Measurements from ENCODE around the gene L1TD1.
"Not testable (repeated sequence)": the region's sequence is repeated elsewhere in the genome, so short reads cannot be mapped to it uniquely, and the experiment has no call there.

L1TD1 gene, protein sequence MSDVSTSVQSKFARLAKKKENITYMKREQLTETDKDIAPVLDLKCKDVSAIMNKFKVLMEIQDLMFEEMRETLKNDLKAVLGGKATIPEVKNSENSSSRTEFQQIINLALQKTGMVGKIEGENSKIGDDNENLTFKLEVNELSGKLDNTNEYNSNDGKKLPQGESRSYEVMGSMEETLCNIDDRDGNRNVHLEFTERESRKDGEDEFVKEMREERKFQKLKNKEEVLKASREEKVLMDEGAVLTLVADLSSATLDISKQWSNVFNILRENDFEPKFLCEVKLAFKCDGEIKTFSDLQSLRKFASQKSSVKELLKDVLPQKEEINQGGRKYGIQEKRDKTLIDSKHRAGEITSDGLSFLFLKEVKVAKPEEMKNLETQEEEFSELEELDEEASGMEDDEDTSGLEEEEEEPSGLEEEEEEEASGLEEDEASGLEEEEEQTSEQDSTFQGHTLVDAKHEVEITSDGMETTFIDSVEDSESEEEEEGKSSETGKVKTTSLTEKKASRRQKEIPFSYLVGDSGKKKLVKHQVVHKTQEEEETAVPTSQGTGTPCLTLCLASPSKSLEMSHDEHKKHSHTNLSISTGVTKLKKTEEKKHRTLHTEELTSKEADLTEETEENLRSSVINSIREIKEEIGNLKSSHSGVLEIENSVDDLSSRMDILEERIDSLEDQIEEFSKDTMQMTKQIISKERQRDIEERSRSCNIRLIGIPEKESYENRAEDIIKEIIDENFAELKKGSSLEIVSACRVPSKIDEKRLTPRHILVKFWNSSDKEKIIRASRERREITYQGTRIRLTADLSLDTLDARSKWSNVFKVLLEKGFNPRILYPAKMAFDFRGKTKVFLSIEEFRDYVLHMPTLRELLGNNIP

DNA sequence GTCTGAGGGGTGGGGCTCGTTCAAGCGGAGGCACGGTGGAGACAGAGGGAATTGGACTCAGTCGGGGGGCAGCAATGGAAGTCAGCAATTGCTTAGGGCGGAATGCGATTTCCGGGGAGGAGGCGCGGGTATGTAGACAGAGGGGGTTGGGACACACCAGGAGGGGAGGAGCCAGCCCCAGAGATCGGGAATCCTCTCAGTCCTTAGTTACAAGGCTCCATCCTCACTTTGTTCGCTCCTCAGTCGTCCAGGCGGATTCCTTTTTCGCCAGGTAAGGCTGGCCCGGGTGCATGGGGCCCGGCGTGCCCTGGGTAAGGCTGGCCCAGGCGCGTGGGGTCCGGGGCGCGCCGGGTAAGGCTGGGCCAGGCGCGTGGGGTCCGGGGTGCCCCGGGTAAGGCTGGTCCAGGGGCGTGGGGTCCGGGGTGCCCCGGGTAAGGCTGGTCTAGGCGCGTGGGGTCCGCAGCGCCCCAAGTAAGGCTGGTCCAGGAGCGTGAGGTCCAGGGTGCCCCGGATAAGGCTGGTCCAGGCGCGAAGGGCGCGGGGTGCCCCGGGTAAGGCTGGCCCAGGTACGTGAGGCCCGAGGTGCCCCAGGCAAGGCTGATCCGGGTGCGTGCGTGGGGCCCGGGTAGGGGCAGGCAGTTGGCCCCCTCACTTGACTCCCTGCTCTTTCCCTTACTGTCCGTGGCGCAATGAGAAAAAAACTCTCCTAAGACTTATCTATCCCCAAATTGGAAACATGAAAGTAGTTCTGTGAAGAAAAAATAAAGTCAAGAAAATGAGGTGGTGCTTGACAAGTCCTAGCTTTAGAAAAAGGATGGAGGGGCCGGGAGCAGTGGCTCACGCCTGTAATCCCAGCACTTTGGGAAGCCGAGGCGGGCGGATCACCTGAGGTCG, at the start of gene L1TD1:
TSS of gene L1TD1 (plus strand) at position 199 of the 894 bp plus-strand sequence. CDS start 11,780 bp downstream, outside the sequence.
- DNase-seq, result no peak

DNA sequence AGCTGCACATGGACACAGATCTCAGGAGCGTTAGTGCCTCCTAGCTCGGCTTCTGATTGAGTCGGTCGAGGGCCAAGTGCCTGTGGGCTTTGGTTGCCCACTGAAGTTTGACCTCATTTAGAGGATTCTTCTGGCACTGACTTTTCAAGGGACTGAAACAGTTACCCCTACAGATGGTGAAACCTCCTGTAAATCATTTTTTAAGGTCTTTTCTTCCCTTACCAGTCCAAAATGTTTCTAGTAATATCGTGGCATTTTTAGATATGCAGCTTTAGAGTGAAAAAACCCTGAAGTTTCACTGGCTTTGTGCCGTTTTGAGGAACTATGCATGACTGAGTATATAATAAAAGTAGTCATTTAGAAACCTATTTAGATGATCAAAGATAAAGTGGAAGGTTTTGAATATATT, 34.7 kb upstream of the L1TD1 start:
- no peak for DNase-seq

DNA sequence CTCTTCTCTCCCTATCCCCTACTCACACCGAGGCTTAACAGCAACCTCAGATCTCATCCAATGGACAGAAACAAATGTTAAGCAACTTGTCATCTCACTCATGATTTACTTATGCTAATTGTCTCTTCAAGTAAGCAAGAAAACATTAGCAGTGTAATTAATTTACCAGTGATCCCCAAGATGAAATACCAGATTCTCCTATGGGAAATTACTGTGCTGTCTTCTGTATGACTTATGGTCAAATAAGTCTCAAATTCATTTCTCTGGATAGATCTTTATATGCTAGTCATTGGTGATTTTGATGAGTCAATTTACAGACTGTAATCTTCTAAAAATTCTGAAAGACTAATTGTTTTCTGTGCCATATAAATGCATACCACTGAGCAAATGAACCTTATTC, 32.9 kb upstream of the L1TD1 start:
- no peak for DNase-seq

DNA sequence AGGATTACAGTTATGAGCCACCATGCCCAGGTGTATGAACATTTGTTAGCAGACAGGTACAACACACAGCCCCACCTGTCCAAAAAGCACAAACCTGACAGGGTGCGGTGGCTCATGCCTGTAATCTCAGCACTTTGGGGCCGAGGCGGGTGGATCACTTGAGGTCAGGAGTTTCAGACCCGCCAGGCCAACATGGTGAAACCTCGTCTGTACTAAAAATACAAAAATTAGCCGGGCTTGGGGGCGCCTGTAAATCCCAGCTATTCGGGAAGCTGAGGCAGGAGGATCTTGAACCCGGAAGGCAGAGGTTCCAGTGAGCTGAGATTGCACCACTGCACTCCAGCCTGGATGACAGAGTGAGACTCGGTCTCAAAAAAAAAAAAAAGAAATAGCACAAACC, 24.3 kb upstream of the L1TD1 start:
- not testable (repeated sequence) for DNase-seq

DNA sequence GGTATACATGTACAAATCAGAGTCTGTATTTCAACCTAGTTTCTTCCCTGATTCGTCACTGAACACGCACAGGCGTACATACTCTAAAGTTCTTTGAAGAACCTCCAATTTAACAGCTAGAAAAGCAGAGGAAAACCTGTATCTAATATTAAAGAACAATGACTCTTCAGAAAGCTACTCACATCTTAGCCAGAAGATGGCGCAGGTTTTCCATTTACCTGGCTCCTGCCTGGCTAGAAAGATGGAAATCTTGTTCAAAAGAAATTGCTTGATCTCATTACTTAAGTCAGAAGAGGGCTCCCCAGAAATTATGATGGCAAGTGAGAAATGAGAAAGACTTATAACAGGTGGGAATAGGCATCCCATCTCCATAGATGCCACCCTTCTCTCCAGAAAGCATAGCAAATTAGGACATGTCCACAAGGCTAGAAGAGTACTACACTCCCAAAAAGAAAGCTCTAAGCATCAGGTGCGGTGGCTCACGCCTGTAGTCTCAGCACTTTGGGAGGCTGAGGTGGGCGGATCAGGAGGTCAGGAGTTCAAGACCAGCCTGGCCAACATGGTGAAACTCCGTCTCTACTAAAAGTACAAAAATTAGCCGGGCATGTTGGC, 19.0 kb upstream of the L1TD1 start:
- peak; percentile 81 for DNase-seq

DNA sequence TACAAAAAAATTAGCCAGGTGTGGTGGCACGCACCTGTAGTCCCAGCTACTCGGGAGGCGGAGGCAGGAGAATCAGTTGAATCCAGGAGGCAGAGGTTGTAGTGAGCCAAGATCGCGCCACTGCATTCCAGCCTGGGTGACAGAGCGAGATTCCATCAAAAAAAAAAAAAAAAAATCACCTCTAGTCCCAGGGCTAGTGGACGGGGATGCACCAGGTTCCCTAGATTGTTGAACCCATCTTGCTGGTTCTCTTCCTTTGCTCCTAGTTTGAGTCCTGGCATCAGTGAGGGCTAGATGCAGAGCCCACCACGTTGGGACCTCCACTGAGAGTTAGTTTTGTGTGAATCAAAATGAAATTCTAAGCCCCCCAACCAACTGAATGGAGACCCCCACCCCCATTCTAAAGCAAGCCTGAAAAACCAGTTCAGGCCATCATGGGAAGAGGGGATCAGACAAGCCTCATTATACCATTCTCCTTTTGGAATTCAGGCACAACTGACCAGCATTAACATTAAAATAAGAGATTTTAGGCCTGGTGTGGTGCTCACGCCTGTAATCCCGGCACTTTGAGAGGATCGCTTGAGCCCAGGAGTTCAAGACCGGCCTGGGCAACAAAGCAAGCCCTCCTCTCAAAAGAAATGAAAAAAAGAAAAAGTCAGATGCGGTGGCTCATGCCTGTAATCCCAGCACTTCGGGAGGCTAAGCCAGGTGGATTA, 17.9 kb upstream of the L1TD1 start:
- DNase-seq, result no peak

DNA sequence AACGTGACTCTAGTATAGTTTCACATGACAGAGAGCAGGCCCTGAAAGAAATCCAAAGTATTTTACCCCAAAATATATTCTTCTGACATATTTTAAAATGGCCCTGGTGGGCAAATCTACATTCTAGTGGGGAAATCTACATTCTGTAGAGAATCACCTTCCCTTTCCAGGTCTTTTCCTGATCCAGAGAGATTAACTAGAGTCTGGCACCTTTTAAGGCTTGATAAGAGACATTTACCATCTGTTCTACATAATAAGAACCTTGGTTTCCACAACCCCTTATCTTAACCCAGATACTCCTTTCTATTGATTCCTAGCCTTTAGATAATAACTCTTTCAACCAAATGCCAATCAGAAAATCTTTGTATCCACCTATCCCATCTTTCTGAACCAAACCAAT, 17.0 kb upstream of the L1TD1 start:
- no peak for DNase-seq

DNA sequence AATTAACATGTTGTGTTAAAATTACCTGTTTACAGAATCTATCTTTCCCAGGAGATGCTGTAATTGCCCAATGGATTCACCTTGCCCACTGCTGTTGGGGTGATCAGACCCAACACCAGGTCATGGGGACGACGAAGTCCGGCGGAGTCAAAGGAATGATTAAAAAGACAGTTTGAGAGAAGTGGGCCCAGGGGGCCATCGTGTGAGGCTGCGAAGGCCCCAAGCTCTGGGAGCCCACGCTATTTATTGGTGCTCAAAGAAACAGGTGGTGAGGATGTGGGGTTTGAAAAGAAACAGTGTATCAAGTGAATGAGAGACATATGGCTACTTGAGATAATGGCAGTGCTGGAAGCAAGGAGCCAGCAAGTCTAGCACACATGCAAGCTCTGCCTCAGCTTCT, 16.3 kb upstream of the L1TD1 start:
- DNase-seq, result peak; percentile 63

DNA sequence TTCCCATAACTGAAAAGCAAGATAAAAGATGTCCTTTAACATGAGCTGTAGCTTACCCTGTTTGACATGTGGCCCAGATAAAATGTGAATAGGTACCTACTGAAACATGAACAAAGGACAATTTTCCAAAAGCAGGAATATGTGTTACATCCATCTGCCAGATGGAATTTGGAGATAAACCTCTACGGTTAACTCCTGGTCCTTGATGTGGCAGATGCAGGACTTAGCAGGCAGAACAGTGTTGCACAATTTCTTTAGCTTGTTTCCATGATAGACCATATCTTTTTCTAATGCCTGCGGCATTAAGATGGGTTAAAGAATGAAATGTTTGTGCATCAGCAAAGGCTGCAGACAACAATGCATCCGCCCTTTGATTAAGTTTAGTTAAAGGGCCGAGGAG, 14.6 kb upstream of the L1TD1 start:
- peak; percentile 60 for DNase-seq

DNA sequence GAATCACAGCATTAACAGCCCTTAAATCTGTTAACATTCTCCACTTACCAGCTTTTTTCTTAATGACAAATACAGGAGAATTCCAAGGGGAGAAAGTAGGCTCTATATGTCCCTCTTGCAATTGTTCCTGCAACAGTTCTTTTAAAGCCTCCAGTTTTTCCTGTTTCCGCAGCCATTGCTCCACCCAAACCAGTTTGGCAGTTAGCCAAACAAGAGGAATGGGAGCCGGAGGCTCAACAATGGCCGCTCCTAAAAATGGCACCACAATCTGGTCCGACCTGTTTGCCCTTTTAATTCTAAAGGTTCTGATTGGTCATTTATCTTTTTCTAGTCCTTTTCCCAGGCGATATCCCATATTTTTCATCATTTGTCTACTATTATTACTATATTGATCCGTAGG, 14.0 kb upstream of the L1TD1 start:
- peak; percentile 59 for DNase-seq

DNA sequence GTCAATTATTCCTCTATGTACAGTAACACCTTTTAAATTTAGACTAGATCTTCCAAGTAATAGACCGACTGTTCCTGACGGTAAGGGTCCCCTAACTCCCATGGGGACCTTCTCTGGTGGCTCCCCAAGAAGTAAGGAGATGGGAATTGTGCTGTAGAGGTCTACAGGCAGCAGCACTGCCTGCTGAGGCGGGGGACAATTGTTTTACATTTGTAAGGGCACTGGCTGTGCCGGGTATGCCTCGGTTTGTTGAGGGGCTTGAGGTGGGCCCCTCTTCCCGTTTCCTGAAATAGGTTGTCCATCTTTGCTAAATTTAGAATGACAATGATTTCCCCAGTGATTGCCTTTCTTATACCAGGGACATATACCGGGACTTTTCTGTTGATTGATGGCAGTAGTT, 13.1 kb upstream of the L1TD1 start:
- DNase-seq, result peak; percentile 19

DNA sequence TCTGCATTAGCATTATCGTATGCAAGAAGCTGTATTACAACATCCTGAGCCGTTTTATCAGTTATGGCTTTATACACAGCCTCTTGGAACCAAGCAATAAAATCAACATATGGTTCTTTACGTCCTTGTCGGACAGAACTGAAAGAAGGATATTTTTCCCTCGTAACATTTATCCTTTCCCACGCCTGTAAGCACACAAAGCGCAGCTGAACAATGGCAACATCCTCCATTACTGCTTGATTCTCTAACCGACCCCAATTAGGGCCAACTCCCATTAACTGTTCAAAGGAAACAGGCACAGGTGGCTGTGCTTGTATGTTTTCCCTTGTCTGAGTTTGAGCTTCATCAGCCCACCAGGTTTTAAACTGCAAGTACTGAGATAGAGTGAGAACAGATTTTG, 12.5 kb upstream of the L1TD1 start:
- DNase-seq, result peak; percentile 82

DNA sequence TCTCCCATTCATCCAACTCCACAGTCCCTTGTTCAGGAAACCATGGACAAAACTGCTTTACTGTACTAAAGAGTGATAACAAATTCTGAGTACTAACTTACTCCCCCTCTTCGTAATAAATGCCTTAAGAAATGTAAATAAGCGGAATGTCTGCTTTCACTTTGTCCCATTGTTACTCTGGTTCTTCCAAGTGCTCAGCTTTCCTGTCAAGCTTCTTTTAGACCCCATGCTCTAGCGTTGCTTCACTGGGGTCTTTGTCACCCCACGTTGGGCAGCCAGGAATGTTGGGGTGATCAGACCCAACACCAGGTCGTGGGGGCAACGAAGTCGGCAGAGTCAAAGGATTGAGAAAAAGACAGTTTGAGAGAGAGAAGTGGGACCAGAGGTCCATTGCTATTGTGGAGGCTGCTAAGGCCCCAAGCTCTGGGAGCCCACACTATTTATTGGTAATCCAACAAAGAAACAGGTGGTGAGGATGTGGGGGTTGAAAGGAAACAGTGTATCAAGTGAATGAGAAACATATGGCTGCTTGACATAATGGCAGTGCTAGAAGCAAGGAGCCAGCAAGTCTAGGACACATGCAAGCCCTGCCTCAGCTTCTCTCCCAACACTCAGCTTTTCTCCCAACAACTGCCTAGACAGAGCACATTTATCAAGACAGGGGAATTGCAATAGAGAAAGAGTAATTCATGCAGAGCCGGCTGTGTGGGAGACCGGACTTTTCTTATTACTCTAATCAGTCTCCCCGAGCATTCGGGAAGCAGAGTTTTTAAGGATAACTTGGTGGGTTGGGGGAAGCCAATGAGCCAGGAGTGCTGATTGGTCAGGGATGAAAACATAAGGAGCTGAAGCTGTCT, 11.3 kb upstream of the L1TD1 start:
- peak; percentile 85 for DNase-seq

DNA sequence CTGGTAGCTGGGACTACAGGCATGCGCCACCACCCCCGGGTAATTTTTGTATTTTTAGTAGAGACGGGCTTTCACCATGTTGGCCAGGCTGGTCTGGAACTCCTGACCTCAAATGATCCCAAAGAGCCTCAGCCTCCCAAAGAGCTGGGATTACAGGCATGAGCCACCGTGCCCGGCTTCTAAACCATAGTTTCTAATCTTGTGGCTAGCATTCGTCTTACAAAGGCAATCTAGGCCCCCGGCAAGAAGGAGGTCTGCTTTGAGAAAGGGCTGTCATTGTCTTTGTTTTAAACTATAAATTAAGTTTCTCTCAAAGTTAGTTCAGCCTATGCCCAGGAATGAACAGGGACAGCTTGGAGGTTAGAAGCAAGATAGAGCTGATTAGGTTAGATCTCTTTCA, 10.3 kb upstream of the L1TD1 start:
- DNase-seq, result no peak

DNA sequence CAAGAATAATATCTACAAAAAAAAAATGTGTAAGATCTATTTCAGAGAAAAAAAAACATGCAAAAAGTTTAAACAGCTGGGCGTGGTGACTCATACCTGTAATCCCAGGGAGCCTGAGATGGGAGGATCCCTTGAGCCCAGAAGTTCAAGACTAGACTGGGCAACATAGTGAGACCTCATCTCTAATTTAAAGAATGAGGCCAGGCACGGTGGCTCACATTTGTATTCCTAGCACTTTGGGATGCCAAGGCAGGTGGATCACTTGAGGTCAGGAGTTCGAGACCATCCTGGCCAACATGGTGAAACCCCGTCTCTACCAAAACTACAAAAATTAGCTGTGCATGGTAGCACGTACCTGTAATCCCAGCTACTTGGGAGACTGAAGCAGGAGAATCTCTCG, 9.4 kb upstream of the L1TD1 start:
- DNase-seq, result not testable (repeated sequence)

DNA sequence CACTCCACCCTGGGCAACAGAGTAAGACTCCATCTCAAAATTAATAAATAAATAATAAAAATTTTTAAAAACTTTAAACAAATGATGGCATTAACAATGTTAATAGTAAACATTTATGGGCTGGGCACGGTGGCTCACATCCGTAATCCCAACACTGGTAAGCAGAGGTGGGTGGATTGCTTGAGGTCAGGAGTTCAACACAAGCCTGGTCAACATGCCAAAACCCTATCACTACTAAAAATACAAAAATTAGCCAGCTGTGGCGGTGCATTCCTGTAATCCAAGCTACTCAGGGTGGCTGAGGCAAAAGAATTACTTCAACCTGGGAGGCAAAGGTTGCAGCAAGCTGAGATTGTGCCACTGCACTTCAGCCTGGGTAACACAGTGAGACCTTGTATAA, 9.0 kb upstream of the L1TD1 start:
- DNase-seq, result no peak

DNA sequence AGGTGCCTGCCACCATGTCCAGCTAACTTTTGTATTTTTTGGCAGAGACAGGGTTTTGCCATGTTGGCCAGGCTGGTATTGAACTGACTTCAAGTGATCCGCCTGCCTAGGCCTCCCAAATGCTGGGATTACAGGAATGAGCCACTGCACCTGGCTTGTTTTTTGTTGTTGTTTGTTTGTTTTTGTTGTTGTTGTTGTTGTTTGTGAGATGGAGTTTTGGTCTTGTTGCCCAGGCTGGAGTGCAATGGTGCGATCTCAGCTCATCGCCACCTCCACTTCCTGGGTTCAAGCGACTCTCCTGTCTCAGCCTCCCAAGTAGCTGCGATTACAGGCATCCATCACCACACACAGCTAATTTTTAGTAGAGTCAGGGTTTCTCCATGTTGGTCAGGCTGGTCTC, 7.1 kb upstream of the L1TD1 start:
- no peak for DNase-seq

DNA sequence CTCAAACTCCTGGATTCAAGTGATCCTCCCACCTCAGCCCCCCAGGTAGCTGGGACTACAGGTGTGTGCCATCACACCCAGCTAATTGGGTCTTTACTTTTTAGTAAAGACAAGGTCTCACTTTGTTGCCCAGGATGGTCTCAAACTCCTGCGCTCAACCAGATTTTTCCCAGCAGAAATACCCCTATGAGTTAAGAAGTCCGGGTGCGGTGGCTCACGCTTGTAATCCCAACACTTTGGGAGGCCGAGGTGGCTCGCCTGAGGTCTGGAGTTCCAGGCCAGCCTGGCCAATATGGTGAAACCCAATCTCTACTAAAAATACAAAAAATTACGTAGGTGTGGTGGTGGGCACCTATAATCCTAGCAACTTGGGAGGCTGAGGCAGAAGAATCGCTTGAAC, 6.5 kb upstream of the L1TD1 start:
- no peak for DNase-seq

DNA sequence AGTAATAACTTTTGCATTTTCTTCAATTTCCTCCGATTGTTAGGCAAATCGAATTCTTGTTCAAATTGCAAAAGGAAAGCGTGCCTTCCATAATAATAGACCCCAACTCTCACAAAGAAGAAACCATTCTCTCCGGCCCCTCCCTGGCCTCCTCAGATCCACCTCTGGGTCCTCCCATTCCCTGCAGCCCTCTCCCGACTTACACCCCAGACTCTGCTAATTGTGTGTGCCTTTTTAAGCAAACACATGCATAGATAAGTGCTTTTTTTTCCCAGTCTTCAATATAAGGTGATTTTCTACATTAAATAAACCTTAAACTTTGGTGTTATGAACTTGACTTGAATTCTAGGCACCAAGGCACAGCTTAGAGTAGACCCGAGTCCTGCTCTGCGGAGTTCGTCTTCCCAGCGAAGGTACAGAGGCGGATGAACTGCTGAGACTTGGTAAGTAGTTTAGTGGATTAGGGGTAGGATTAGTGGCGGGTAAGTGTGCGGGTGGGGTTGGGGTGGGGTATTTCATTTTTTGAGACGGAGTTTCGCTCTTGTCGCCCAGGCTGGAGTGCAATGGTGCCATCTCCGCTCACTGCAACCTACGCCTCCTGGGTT, 1.5 kb downstream of the L1TD1 start:
- DNase-seq, result no peak

DNA sequence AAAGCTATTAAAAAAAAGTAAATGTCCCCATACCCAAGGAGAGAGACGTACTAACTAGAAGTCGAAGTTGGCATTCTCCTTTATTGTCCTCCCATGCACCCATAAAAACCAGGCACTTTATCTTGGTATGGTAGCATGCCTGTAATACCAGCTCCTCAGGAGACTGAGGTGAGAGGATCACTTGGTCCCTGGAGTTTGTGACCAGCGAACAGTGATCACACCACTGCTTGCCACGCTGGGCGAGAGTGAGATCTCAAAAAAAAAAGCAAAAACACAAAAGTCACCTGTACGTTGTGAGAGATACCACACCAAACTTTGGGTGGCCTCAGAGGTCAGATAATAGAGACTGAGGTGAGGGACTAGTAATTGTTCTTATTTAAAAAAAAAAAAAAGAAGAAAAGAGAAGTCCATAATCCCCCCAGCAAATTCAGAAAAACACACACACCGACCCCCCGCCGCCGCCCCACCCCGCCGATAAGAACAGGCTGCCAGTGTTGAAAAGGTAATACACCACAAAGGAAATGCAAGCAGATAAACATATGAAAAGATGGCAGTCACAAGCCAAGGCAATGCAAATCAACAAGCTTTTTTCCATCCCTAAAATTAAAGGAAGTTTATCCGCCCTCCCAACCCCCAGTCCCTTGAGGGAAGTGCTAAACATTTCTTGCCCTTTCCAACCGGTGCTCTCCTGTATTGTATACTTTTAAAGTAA, 3.6 kb downstream of the L1TD1 start:
- DNase-seq, result no peak
